ENCODE measurements around the gene LRRC8A.

LRRC8A gene

GRCh38 chr9:128903079-128903461 is 21.1 kb downstream of the LRRC8A start:
- Histone ChIP-seq H3K27me3 (ENCODE audit: control insufficient read depth, low read length) (no peaks in the 10 kb centered on the region), H3F3A (ENCODE audit: control insufficient read depth, insufficient read depth) (no peaks in the 10 kb centered on the region), H3K36me3 (ENCODE audit: control insufficient read depth, low read length) (peaks cover 15% of the 10 kb centered on the region), H3K4me1 (ENCODE audit: control insufficient read depth, low read length) (peaks cover 20% of the 10 kb centered on the region), H3K27ac (ENCODE audit: low read depth, low read length) (no peak overlapping the region), H3K9me2 (replicated peaks; ENCODE audit: control insufficient read depth, low read length) (no peaks in the 10 kb centered on the region), H4K20me1 (ENCODE audit: control insufficient read depth, insufficient read depth, low read depth, low read length) (no peaks in the 10 kb centered on the region), H3K4me3 (ENCODE audit: low read length) (no peak overlapping the region), H3K4me2 (ENCODE audit: low read length) (peak overlapping the region; percentile 64), H3K79me2 (ENCODE audit: control insufficient read depth, low read length) (peaks cover 7% of the 10 kb centered on the region), H3K9me3 (ENCODE audit: control insufficient read depth, insufficient read depth, low read length) (no peaks in the 10 kb centered on the region)
- TF ChIP-seq EZH2phosphoT487 (IDR thresholded peaks at IDR 0.05; ENCODE audit: borderline replicate concordance, low read length) (no peak), CTCF (IDR thresholded peaks at IDR 0.05; ENCODE audit: low read depth, low read length, poor library complexity, severe bottlenecking) (no peak)

GRCh38 chr9:128903871-128904620 is 22.1 kb downstream of the LRRC8A start:
- Histone ChIP-seq H3K27ac (ENCODE audit: low read depth, low read length) (no peak overlapping the region), H4K20me1 (ENCODE audit: control insufficient read depth, insufficient read depth, low read depth, low read length) (no peaks in the 10 kb centered on the region)

GRCh38 chr9:128905964-128906363 is 24.0 kb downstream of the LRRC8A start:
- no peaks in the 10 kb centered on the region for H3K9me3 ChIP-seq (ENCODE audit: control insufficient read depth, insufficient read depth, low read length)
- peaks cover 7% of the 10 kb centered on the region for H3K79me2 ChIP-seq (ENCODE audit: control insufficient read depth, low read length)
- H3F3A ChIP-seq (ENCODE audit: control insufficient read depth, insufficient read depth), result no peaks in the 10 kb centered on the region

More at GRCh38 chr9:128903871-128904620, 22.1 kb downstream of the LRRC8A start:
- H3K79me2 ChIP-seq (ENCODE audit: control insufficient read depth, low read length), result peaks cover 7% of the 10 kb centered on the region
- no peaks in the 10 kb centered on the region for H3F3A ChIP-seq (ENCODE audit: control insufficient read depth, insufficient read depth)
- H3K4me2 ChIP-seq (ENCODE audit: low read length), result no peak overlapping the region
- H3K4me3 ChIP-seq (ENCODE audit: low read length), result no peak overlapping the region
- TF ChIP-seq CTCF (IDR thresholded peaks at IDR 0.05; ENCODE audit: low read depth, low read length, poor library complexity, severe bottlenecking) (no peak), EZH2phosphoT487 (IDR thresholded peaks at IDR 0.05; ENCODE audit: borderline replicate concordance, low read length) (no peak)
- no peaks in the 10 kb centered on the region for H3K27me3 ChIP-seq (ENCODE audit: control insufficient read depth, low read length)
- H3K9me3 ChIP-seq (ENCODE audit: control insufficient read depth, insufficient read depth, low read length), result no peaks in the 10 kb centered on the region
- H3K9me2 ChIP-seq (replicated peaks; ENCODE audit: control insufficient read depth, low read length), result no peaks in the 10 kb centered on the region
- peaks cover 21% of the 10 kb centered on the region for H3K36me3 ChIP-seq (ENCODE audit: control insufficient read depth, low read length)
- H3K4me1 ChIP-seq (ENCODE audit: control insufficient read depth, low read length), result peaks cover 20% of the 10 kb centered on the region

More at GRCh38 chr9:128905964-128906363, 24.0 kb downstream of the LRRC8A start:
- H3K4me1 ChIP-seq (ENCODE audit: control insufficient read depth, low read length), result peaks cover 20% of the 10 kb centered on the region
- no peak overlapping the region for H3K4me2 ChIP-seq (ENCODE audit: low read length)
- no peaks in the 10 kb centered on the region for H3K9me2 ChIP-seq (replicated peaks; ENCODE audit: control insufficient read depth, low read length)
- peaks cover 30% of the 10 kb centered on the region for H3K36me3 ChIP-seq (ENCODE audit: control insufficient read depth, low read length)
- H4K20me1 ChIP-seq (ENCODE audit: control insufficient read depth, insufficient read depth, low read depth, low read length), result no peaks in the 10 kb centered on the region
- H3K27me3 ChIP-seq (ENCODE audit: control insufficient read depth, low read length), result no peaks in the 10 kb centered on the region
- no peak overlapping the region for H3K4me3 ChIP-seq (ENCODE audit: low read length)
- no peak overlapping the region for H3K27ac ChIP-seq (ENCODE audit: low read depth, low read length)
- TF ChIP-seq CTCF (IDR thresholded peaks at IDR 0.05; ENCODE audit: low read depth, low read length, poor library complexity, severe bottlenecking) (no peak), EZH2phosphoT487 (IDR thresholded peaks at IDR 0.05; ENCODE audit: borderline replicate concordance, low read length) (no peak)

Measured in DOHH2 (cell line).